Measurements from ENCODE around the gene PLCH1. TPM values are rescaled to one million over a fixed set of nuclear protein-coding genes. Genes with fewer than 3 reads are reported as not detected.

The PLCH1 gene
- total RNA-seq, 4 donors from 2014 or later: under 0.01 TPM; not detected in 3

DNA sequence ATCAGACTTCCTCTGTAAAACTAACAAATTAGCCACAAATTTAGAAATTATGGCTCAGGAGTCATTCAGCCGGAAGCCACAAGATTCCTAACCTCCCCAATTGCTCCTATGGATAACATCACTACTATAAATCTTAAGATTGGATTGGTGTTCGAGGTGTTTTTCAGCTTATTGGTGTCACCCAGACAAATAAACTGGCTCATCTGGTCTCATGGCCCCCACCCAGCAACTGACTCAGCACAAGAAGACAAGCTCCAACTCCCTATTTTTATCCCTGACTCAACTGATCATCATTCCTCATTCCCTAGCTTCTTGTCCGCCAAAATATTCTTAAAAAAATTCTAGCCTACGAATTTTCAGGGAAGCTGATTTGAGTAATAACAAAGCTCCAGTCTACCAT, 316.3 kb downstream of the PLCH1 start:
- TF ChIP-seq, protein P1, sequence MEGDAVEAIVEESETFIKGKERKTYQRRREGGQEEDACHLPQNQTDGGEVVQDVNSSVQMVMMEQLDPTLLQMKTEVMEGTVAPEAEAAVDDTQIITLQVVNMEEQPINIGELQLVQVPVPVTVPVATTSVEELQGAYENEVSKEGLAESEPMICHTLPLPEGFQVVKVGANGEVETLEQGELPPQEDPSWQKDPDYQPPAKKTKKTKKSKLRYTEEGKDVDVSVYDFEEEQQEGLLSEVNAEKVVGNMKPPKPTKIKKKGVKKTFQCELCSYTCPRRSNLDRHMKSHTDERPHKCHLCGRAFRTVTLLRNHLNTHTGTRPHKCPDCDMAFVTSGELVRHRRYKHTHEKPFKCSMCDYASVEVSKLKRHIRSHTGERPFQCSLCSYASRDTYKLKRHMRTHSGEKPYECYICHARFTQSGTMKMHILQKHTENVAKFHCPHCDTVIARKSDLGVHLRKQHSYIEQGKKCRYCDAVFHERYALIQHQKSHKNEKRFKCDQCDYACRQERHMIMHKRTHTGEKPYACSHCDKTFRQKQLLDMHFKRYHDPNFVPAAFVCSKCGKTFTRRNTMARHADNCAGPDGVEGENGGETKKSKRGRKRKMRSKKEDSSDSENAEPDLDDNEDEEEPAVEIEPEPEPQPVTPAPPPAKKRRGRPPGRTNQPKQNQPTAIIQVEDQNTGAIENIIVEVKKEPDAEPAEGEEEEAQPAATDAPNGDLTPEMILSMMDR (IDR thresholded peaks at IDR 0.05; ENCODE audit: low read depth): no peak

DNA sequence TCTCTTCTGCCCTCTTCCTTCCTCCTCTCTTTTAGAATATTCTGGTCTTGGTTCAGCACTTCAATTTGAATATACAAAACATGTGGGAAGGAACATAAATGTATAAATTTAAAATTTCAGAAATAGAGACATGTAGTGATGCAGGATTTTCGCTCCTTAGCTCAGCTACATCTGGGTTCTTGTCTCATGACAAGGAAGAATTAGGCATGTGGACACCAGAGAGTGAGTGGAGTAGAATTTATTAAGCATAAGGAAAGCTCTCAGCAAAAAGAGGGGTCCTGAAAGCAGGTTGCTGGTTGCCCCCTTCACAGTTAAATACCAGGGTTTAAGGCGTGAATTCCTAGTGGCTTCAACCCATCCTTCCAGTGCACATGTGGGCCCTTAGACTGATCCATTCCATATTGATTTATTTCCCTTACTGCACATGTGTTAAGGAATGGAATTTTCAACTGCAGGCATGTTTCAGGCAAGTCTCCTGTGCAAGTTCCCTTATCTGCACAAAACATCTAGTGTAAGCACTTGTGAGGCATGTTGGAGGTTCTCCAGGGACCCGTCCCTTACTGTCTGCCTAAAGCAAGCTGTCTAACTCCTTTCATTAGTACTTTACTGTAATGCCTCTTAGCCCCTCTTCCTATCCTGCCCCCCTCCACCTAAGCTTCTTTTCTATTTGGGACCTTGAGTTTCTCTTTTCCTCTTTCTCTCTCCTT, 318.2 kb downstream of the PLCH1 start:
- TF ChIP-seq, protein P1 (IDR thresholded peaks at IDR 0.05; ENCODE audit: low read depth): no peak

DNA sequence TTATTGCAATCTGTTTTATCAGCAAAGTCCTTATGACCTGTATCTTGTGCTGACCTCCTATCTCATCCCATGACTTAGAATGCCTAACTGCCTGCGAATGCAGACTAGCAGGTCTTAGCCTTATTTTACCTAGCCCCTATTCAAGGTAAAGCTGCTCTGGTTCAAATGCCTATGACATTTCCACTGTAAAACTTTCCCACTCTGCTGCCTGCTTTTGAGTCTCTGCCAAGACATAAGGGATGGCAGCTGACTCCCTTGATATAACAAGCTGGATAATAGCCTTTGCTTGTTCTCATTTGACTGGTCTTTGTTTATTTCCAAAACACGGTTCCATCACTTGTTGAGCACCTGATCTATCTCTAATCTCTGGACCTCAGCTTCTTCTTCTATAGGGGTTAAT, 319.5 kb downstream of the PLCH1 start:
- TF ChIP-seq, protein P1 (IDR thresholded peaks at IDR 0.05; ENCODE audit: low read depth): no peak

DNA sequence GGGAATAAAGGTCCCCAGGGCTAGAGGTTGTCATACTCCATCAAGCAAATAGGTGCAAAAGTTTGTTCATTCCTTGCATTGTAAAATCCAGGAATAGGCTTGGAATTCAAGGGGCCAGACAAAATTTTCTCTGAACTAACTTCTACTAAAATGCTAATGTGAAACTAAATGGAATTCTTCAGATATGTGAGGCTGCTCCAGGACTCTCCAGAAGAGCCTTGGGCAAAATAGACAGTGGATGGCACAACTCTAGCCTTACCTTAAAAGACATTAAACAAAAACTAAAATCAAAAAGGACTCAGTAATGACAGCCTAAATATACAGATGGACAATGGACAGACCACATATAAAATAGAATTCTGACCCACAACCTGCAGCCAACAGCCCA, 320.6 kb downstream of the PLCH1 start:
- TF ChIP-seq, protein P1 (IDR thresholded peaks at IDR 0.05; ENCODE audit: low read depth): no peak

DNA sequence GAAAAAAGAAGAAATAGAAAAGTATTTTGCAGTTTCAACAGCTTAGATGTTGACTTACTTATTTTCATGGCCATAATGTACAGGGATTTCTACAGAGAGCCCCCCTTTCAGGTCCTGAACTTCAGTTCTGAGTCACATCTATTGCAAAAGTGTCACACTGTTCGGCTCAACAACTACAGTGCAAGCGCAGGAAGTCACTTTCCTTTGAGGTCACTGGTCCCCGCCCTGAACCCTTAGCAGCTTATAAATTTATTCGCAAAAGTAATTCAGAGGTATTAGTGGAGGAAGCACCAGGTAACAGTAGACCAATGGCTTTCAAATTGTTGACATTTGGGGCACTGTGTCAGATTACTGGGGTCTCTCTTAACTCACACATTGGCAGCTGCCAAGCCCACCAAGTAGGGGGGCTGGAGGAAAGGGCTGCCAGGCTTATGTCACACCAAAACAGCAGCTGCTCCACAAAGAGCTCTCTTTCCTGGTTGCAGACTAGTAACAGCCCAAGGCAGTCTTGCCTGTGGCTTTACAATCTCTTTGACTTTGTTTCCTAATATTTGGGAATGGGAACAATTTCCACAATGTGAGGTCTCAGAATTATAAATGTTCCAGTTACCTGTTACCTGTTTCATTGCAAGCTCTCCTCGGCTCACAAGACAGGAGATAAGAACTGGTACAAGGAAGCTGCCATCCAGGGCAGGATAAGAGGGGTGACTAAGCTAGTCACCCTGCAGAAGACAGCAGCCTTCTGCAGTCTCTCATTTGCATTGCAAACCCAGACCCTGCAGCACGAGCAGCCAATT, 321.1 kb downstream of the PLCH1 start:
- TF ChIP-seq, protein P1 (IDR thresholded peaks at IDR 0.05; ENCODE audit: low read depth): no peak

DNA sequence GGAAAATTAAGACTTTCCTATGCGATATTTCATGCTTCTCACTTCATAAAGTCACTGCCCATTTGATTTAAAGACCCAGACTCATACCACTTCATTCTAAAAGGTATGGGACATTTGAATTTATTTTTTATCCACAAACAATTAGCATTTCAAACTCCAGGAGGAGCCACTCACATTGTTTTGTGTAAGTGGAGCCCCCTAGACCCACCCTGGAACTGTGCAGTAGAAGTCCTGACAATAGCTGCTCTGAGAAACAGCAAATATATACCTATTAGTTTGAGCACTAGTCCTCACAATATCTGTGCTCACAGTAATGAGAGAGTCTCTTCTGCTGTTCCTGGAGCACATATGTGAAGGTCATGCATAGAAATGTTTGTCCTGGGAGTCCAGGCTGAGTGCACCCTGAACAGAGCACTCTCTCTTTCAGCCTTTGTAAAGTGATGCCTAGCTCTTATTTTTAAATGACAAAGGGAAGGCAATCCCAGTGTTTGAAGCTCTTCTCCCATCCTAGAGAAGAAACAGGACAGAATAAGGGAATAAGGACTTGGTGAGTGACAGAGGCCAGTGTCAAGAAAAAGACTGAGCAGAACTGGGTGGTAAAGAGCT, 323.9 kb downstream of the PLCH1 start:
- TF ChIP-seq, protein P1 (IDR thresholded peaks at IDR 0.05; ENCODE audit: low read depth): no peak

DNA sequence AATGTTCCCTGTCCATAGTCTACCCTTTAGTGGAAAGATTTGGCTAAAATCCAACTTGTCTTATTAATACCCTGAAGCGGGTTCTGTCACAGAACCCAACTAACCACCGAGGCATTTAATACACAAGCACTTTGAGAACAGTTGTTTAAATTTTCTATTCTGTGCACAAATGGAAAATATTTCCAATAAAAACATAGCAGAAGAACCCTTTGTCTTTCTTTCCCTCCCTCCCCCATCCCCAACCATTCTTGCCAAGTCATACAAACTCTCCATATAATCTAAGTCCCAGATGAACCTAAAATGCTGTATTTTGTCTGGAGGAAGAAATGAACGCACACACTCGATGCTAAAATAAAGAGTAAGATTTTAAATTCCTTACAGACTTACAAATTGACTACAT, 324.5 kb downstream of the PLCH1 start:
- TF ChIP-seq, protein P1 (IDR thresholded peaks at IDR 0.05; ENCODE audit: low read depth): no peak
